ENCODE data around the gene FADD.

- TF ChIP-seq CTCF (IDR thresholded peaks at IDR 0.05) (no peak), POLR2A (IDR thresholded peaks at IDR 0.05) (no peak)
Measured at GRCh38 chr11:70201882-70202861, 924 bp upstream of the FADD start.

All from tibial nerve (tissue), 3 donors.